CD4-positive, alpha-beta T cell (primary cell): ENCODE data around the gene MTOR. TPM values are rescaled to one million over a fixed set of nuclear protein-coding genes. Genes with fewer than 3 reads are reported as not detected.

Source experiments
- ATAC-seq: fragments of 200-7000 bp; cut with Tn5 transposase; one replicate; pipeline ENCODE4 v1.10.0; 2022; ENCODE audit warnings: mild to moderate bottlenecking; ENCODE audit not compliant: poor library complexity
- CTCF ChIA-PET: fragments of 350-600 bp; sonication (Branson Sonifier 250); formaldehyde crosslinking; loops from one replicate; lab custom pipeline; 2021; ENCODE audit warnings: antibody characterized with exemption, inconsistent platforms; lab: Charles Lee
- POLR2A ChIA-PET: fragments of 350-600 bp; sonication (Branson Sonifier 250); formaldehyde crosslinking; loops from one replicate; lab custom pipeline; 2021; ENCODE audit warnings: antibody characterized with exemption, inconsistent platforms; lab: Charles Lee
- DNase-seq, 14 experiments: peaks; one replicate each; pipeline ENCODE4 v3.0.0-alpha.2; 2013 to 2020; ENCODE audit warnings: mixed read lengths in 2 of 14
- H3K27ac ChIP-seq, 2 donors: one replicate each; pipeline versions ENCODE4 v1.5.1 to v1.7.0; 2013; ENCODE audit warnings: low read length in 2 of 2, low read depth in 1 of 2, mild to moderate bottlenecking in 1 of 2
- H3K27me3 ChIP-seq, 2 experiments: 1 replicate in 1 of 2; 2 replicates in 1 of 2; pipeline versions ENCODE4 v1.6.1 to v1.7.0; 2013; ENCODE audit warnings: low read length in 2 of 2, control low read depth in 1 of 2, mild to moderate bottlenecking in 1 of 2, moderate library complexity in 1 of 2; ENCODE audit not compliant: insufficient read depth in 2 of 2, control insufficient read depth in 1 of 2
- H3K36me3 ChIP-seq: one replicate; pipeline ENCODE4 v1.6.1; 2013; ENCODE audit warnings: low read length, control low read depth; ENCODE audit not compliant: insufficient read depth
- H3K4me1 ChIP-seq: one replicate; pipeline ENCODE4 v1.6.1; 2013; ENCODE audit warnings: low read length, control low read depth; ENCODE audit not compliant: insufficient read depth
- H3K4me3 ChIP-seq: one replicate; pipeline ENCODE4 v1.5.1; 2013; ENCODE audit warnings: mild to moderate bottlenecking, low read length, moderate library complexity
- H3K9me3 ChIP-seq, 2 experiments: 1 replicate in 1 of 2; 2 replicates in 1 of 2; pipeline versions ENCODE4 v1.6.1 to v1.7.0; 2013; ENCODE audit warnings: low read length in 2 of 2, mild to moderate bottlenecking in 2 of 2, control low read depth in 1 of 2, moderate library complexity in 1 of 2; ENCODE audit not compliant: control insufficient read depth in 1 of 2, insufficient read depth in 1 of 2
- H3K27ac Mint-ChIP-seq: one replicate; pipeline ENCODE4 v1.8.0; 2020; ENCODE audit warnings: mixed read lengths
- H3K27me3 Mint-ChIP-seq: one replicate; pipeline ENCODE4 v1.8.0; 2021; ENCODE audit warnings: mixed read lengths
- H3K36me3 Mint-ChIP-seq: one replicate; pipeline ENCODE4 v1.8.0; 2021; ENCODE audit warnings: low read depth, mixed read lengths
- H3K4me1 Mint-ChIP-seq: one replicate; pipeline ENCODE4 v1.8.0; 2021; ENCODE audit warnings: low read depth, mixed read lengths
- H3K4me3 Mint-ChIP-seq: one replicate; pipeline ENCODE4 v1.8.0; 2020; ENCODE audit warnings: mild to moderate bottlenecking, mixed read lengths
- H3K9me3 Mint-ChIP-seq: one replicate; pipeline ENCODE4 v1.8.0; 2020; ENCODE audit warnings: mixed read lengths
- intact Hi-C, 2 experiments: fragments of 100-400 bp; cut with DNase I in 1 of 2; cut with micrococcal nuclease in 1 of 2; formaldehyde crosslinking; loops; one replicate each; pipeline versions ENCODE4 v1.15.1 to v1.9.0; 2023 to 2025; cut with DNase I, micrococcal nuclease
- total RNA-seq, 174 experiments: library from RNA in 2 of 174; stranded (reverse) in 2 of 174; gene quantifications; one replicate each; pipeline ENCODE4 v1.2.3 and lab custom pipeline; 2021 to 2026
- TF ChIP-seq, protein P1 (sequence below): fragments of 200-600 bp; IDR thresholded peaks from one replicate; pipeline ENCODE4 v1.8.0; 2022; ENCODE audit warnings: antibody characterized with exemption, mild to moderate bottlenecking

The MTOR gene
- total RNA-seq, 2 experiments from 2014 or later: 27.3 to 28.9 TPM

DNA sequence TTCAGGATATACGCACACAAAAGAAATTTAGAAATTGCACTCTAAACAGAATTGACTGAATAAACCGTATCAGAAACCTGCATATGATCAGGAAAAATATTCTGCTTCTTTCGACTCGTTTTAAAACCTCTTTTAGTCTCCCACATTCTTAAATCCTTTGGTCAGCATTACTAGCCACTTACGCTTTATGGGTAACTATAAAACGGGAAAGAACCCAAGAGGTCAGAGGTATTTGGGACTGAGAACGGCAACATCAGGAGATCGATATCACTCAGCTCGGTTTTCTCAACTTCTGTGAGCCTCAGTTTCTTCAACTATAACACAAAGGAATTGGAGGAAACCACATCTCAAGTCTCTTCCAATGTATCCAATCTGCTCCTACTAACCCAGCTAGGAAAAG, 109.6 kb downstream of the MTOR start:
- Histone ChIP-seq H3K4me3 (no peak overlapping the region), H3K36me3 (peaks cover 78% of the 10 kb centered on the region), H3K4me1 (no peaks in the 10 kb centered on the region), H3K27me3 (no peaks in the 10 kb centered on the region), H3K27ac (no peak overlapping the region), H3K9me3 (no peaks in the 10 kb centered on the region)
- Mint-ChIP-seq H3K9me3 (no peaks in the 10 kb centered on the region), H3K4me1 (peaks cover 5% of the 10 kb centered on the region), H3K27ac (no peak overlapping the region), H3K27me3 (no peaks in the 10 kb centered on the region), H3K36me3 (peaks cover 91% of the 10 kb centered on the region), H3K4me3 (no peak overlapping the region)
- ATAC-seq (no peak), DNase-seq (no peak)
- intact Hi-C loops: no loop called here
- ChIA-PET POLR2A (no interaction called here), CTCF (interaction anchor here (0.6 to 1.2 kb wide), 2 partner anchors 16 to 115 kb away, joined by 3 read pairs; no protein-coding TSS in a partner anchor)
- TF ChIP-seq, protein P1, sequence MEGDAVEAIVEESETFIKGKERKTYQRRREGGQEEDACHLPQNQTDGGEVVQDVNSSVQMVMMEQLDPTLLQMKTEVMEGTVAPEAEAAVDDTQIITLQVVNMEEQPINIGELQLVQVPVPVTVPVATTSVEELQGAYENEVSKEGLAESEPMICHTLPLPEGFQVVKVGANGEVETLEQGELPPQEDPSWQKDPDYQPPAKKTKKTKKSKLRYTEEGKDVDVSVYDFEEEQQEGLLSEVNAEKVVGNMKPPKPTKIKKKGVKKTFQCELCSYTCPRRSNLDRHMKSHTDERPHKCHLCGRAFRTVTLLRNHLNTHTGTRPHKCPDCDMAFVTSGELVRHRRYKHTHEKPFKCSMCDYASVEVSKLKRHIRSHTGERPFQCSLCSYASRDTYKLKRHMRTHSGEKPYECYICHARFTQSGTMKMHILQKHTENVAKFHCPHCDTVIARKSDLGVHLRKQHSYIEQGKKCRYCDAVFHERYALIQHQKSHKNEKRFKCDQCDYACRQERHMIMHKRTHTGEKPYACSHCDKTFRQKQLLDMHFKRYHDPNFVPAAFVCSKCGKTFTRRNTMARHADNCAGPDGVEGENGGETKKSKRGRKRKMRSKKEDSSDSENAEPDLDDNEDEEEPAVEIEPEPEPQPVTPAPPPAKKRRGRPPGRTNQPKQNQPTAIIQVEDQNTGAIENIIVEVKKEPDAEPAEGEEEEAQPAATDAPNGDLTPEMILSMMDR: no peak

DNA sequence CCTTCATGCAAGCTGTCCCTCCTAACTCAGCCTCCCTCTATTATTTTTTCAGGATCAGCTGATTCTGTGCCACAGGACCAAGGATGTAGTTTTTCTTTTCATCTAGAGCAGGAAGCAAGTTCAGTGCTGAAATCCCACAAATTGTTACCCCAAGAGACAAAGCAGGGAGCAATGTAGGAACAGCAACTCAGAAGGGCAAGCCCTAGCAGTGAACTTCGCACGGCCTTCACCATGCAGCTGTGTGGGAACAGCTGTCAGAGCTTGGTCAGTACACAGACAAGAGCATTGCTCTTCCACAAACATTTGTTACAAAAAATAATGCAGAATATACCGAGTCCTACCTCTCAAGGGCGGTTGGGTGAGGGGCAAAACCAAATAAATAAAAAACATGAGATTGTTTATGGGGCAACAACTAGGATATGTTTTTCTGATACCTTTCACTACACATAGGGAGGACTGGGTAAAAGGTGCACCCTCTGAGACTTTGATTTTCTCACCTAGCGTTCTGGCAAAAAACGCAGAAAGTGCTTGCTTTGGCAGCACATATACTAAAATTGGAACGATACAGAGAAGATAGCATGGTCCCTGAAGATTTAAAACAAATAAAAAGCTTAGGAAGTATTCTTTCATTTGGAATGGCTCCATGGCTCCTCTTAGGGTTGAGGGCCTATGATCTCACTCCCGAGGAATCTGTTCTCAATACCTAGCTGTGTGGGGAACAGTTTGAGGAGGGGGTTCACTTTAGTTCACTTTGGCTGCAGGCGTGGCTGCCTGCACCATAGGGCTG, 110.3 kb downstream of the MTOR start:
- no peaks in the 10 kb centered on the region for H3K27me3 ChIP-seq
- H3K9me3 ChIP-seq: no peaks in the 10 kb centered on the region
- Mint-ChIP-seq H3K4me3 (no peak overlapping the region), H3K9me3 (no peaks in the 10 kb centered on the region), H3K36me3 (peaks cover 92% of the 10 kb centered on the region), H3K27me3 (no peaks in the 10 kb centered on the region), H3K4me1 (peaks cover 5% of the 10 kb centered on the region), H3K27ac (no peak overlapping the region)
- POLR2A ChIA-PET: no interaction called here
- H3K36me3 ChIP-seq: peaks cover 80% of the 10 kb centered on the region
- intact Hi-C loops: no loop called here
- TF ChIP-seq, protein P1: no peak
- CTCF ChIA-PET: interaction anchor here (1.2 kb wide), 1 partner anchor 114 kb away, joined by 3 read pairs; no protein-coding TSS in a partner anchor
- no peak for DNase-seq
- no peak overlapping the region for H3K27ac ChIP-seq
- H3K4me1 ChIP-seq: no peaks in the 10 kb centered on the region
- ATAC-seq: no peak
- no peak overlapping the region for H3K4me3 ChIP-seq

- Mint-ChIP-seq H3K27ac (no peak overlapping the region), H3K9me3 (no peaks in the 10 kb centered on the region), H3K36me3 (peaks cover 91% of the 10 kb centered on the region), H3K4me3 (no peak overlapping the region), H3K27me3 (no peaks in the 10 kb centered on the region), H3K4me1 (no peaks in the 10 kb centered on the region)
- Histone ChIP-seq H3K27me3 (no peaks in the 10 kb centered on the region), H3K9me3 (no peaks in the 10 kb centered on the region), H3K27ac (no peak overlapping the region), H3K4me3 (no peak overlapping the region), H3K4me1 (no peaks in the 10 kb centered on the region), H3K36me3 (peaks cover 80% of the 10 kb centered on the region)
- intact Hi-C loops: no loop called here
- TF ChIP-seq, protein P1: no peak
- DNase-seq: no peak
- ChIA-PET POLR2A (no interaction called here), CTCF (no interaction called here)
- ATAC-seq: no peak
Observed at GRCh38 chr1:11151114-11151513, 111.2 kb downstream of the MTOR start.
